Umbilical cord (tissue), 2 donors: ENCODE results near the gene FAM184B. TPM values are rescaled to one million over a fixed set of nuclear protein-coding genes. Genes with fewer than 3 reads are reported as not detected.
A peak's percentile ranks its signal among the peaks of the same experiment; 100 is the strongest.
"Not testable (repeated sequence)": the region's sequence is repeated elsewhere in the genome, so short reads cannot be mapped to it uniquely, and the experiment has no call there.

Experiments
- DNase-seq: peaks from one replicate; pipeline ENCODE4 v3.0.0-alpha.2; 2015; ENCODE audit warnings: low spot score
- total RNA-seq: library from RNA; depleted of rRNA; stranded (reverse); fragments of >200 nt; gene quantifications from one replicate; pipeline ENCODE4 v1.2.3, GENCODE V29; 2014; ENCODE audit warnings: low replicate concordance; ENCODE audit not compliant: insufficient read depth

FAM184B gene
- total RNA-seq, 1 donor from 2014 or later = 3.1 TPM

GRCh38 chr4:17718471-17718870 is 63.0 kb downstream of the FAM184B start:
- no peak for DNase-seq

GRCh38 chr4:17717301-17717700 is 64.1 kb downstream of the FAM184B start:
- DNase-seq = peak; percentile 10

GRCh38 chr4:17715511-17715910 is 65.9 kb downstream of the FAM184B start:
- DNase-seq = no peak

GRCh38 chr4:17713779-17714178 is 67.6 kb downstream of the FAM184B start:
- DNase-seq = no peak

GRCh38 chr4:17712166-17712565 is 69.3 kb downstream of the FAM184B start:
- no peak for DNase-seq

GRCh38 chr4:17711206-17711605 is 70.2 kb downstream of the FAM184B start:
- not testable (repeated sequence) for DNase-seq

- DNase-seq = no peak
These were observed 71.7 kb downstream of the FAM184B start for GRCh38 chr4:17709763-17710068.

GRCh38 chr4:17708992-17709762 is 72.2 kb downstream of the FAM184B start:
- DNase-seq = no peak

GRCh38 chr4:17707671-17708070 is 73.8 kb downstream of the FAM184B start:
- DNase-seq = no peak

- no peak for DNase-seq
These were observed 76.3 kb downstream of the FAM184B start for GRCh38 chr4:17705107-17705506.

GRCh38 chr4:17704020-17704650 is 77.3 kb downstream of the FAM184B start:
- no peak for DNase-seq

- DNase-seq = no peak
These were observed 78.8 kb downstream of the FAM184B start for GRCh38 chr4:17702641-17703040.

- no peak for DNase-seq
These were observed 79.5 kb downstream of the FAM184B start for GRCh38 chr4:17701882-17702281.

- DNase-seq = no peak
These were observed 80.1 kb downstream of the FAM184B start for GRCh38 chr4:17701138-17701839.

- no peak for DNase-seq
These were observed 82.0 kb downstream of the FAM184B start for GRCh38 chr4:17699380-17699779.

GRCh38 chr4:17698116-17698515 is 83.3 kb downstream of the FAM184B start:
- no peak for DNase-seq

GRCh38 chr4:17695341-17695740 is 86.1 kb downstream of the FAM184B start:
- DNase-seq = no peak

- DNase-seq = no peak
These were observed 86.9 kb downstream of the FAM184B start for GRCh38 chr4:17694552-17694951.

- DNase-seq = no peak
These were observed 90.5 kb downstream of the FAM184B start for GRCh38 chr4:17690898-17691297.

- no peak for DNase-seq
These were observed 91.3 kb downstream of the FAM184B start for GRCh38 chr4:17690135-17690534.

GRCh38 chr4:17688011-17688441 is 93.4 kb downstream of the FAM184B start:
- DNase-seq = no peak

- DNase-seq = no peak
These were observed 94.1 kb downstream of the FAM184B start for GRCh38 chr4:17687237-17687857.
